ENCODE measurements around the gene TOMM6. TPM values are rescaled to one million over a fixed set of nuclear protein-coding genes. Genes with fewer than 3 reads are reported as not detected.
"Not testable (repeated sequence)": the region's sequence is repeated elsewhere in the genome, so short reads cannot be mapped to it uniquely, and the experiment has no call there.

TOMM6 gene
- total RNA-seq, 4 donors from 2014 or later, result 76.9 to 146 (median 118) TPM

DNA sequence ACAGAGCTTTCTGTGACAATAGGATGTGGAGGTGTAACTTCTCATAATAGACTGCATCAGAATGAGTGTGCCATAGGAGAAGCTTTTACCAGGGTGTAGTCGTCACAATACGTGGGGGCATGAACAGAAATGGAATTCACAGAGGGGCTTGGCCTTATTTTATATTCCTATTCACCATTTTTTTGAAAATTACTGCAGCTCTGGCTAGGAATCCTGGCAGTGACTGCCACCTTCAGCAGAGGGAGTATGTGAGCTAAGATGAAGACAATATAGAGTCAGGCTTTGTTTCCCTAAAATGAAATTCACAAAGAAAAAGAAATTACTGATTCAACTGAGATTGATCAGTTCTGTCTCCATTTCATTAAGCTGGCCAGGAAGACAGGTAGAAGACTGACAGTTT is 13.9 kb downstream of the TOMM6 start:
- DNase-seq (ENCODE audit: low spot score) (no peak), ATAC-seq (ENCODE audit: low FRiP score) (no peak)
- TF ChIP-seq, protein P1, sequence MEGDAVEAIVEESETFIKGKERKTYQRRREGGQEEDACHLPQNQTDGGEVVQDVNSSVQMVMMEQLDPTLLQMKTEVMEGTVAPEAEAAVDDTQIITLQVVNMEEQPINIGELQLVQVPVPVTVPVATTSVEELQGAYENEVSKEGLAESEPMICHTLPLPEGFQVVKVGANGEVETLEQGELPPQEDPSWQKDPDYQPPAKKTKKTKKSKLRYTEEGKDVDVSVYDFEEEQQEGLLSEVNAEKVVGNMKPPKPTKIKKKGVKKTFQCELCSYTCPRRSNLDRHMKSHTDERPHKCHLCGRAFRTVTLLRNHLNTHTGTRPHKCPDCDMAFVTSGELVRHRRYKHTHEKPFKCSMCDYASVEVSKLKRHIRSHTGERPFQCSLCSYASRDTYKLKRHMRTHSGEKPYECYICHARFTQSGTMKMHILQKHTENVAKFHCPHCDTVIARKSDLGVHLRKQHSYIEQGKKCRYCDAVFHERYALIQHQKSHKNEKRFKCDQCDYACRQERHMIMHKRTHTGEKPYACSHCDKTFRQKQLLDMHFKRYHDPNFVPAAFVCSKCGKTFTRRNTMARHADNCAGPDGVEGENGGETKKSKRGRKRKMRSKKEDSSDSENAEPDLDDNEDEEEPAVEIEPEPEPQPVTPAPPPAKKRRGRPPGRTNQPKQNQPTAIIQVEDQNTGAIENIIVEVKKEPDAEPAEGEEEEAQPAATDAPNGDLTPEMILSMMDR (IDR thresholded peaks at IDR 0.05), result no peak

DNA sequence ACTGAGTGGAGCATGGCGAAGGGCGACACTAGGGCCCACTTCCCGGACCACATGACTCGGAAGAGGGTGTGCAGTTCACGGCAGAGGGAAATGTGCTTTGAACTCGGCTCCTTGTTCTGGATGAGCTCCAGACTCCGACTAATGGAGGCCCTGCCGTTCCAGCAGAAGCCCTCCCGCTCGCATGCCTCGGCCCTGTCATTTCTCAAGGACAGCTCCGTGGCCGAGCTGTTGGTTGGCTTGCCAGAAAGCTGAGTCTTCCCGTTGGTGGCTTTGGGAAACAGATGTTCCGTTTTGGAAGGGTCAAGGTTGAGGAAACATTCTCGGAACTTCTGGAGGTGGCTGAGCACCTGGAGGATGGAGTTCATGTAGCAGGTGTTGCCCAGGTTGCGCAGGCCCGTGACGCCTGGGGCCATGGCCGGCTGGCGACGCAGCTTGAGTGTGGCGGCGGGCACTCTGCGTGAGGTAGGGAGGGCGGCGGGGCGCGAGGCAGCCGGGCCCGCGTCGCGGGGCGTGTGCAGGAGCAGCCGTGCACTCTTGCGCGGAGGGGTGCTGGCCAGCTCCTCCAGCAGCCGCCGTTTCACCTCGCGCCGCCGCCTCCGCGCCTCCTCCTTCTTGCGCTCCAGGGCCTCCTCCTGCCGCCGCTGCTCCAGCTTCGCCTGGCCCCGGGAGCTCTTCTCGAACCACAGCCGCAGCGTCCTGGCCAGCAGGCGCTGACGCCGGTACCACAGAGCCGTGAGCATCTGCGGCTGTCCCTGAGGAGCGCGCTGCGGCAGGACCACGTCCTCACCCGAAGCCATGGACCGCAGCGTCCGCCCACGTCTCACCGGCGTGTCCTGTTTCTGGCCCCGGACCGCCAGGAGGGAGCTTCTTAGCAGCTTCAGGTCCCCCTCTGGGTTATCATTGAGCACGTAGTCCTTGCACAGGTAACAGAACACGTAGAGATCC is 18.6 kb downstream of the TOMM6 start:
- ATAC-seq (ENCODE audit: low FRiP score) (peak; percentile 14), DNase-seq (ENCODE audit: low spot score) (no peak)
- TF ChIP-seq, protein P1 (IDR thresholded peaks at IDR 0.05), result no peak

DNA sequence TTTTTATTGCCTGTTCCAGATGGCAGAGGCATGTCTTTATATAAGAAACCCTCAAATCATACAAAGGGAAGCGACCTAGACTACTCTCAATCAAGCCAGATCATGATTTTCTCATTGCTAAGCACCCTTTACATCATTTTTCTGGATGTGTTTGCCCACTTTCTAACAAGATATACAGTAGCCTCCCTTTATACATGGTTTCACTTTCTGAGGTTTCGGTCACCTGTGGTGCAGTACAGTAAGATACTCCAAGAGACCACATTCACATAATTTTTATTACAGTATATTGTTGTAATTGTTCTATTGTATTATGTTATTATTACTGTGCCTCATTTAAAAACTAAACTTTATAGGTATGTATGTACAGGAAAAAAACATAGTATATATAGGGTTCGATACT is 23.6 kb downstream of the TOMM6 start:
- TF ChIP-seq, protein P1 (IDR thresholded peaks at IDR 0.05), result no peak
- ATAC-seq (ENCODE audit: low FRiP score) (no peak), DNase-seq (ENCODE audit: low spot score) (no peak)

DNA sequence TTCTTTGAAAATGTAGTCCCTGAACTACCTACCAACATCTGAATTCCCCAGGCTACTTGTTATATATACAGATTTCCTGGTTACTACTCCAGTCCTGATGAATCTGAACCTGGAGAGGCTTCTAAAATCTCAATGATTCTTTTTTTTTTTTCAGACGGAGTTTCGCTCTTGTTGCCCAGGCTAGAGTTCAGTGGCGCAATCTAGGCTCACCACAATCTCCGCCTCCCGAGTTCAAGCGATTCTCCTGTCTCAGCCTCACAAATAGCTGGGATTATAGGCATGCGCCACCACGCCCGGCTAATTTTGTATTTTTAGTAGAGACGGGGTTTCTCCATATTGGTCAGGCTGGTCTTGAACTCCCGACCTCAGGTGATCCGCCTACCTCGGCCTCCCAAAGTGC is 24.5 kb downstream of the TOMM6 start:
- DNase-seq (ENCODE audit: low spot score); ATAC-seq (ENCODE audit: low FRiP score): not testable (repeated sequence)

DNA sequence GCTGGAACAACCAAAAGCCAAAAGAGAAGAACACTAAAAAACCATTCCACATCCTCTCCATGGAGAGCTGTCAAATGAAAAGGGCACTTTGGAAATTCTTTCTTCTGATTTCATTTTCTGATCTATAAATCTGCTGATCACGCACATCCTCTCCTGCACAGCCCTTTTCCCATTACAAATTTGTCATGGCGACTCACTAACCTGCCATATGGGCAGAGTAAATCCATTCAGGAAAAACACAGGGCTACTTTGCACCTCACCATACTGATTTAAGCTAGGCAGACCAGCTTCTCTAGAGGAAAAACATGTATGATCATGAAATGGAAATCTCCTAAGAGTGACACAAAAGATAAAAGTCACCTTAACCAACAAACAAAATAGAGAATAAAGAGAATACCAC is 26.0 kb downstream of the TOMM6 start:
- TF ChIP-seq, protein P1 (IDR thresholded peaks at IDR 0.05), result no peak
- no peak for ATAC-seq (ENCODE audit: low FRiP score)
- no peak for DNase-seq (ENCODE audit: low spot score)

DNA sequence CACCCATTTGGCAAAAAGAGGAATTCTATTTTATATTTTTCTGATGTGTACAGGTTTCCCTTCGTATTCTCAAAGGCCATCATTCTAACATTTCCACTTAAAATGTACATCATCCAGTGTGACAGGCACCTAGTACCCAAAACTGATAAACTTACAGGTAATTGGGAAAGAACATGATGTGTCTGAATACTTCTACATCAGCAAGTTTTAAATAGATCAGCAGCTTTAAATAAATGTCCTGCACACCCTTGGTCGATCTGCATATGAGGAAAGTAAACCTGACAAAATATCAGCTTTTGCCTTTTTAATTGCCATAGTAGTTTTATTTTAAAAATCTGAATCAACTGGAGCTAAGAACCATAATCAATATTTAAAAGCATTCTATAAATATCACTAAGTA is 26.5 kb downstream of the TOMM6 start:
- DNase-seq (ENCODE audit: low spot score), result no peak
- no peak for ATAC-seq (ENCODE audit: low FRiP score)
- TF ChIP-seq, protein P1 (IDR thresholded peaks at IDR 0.05), result no peak

DNA sequence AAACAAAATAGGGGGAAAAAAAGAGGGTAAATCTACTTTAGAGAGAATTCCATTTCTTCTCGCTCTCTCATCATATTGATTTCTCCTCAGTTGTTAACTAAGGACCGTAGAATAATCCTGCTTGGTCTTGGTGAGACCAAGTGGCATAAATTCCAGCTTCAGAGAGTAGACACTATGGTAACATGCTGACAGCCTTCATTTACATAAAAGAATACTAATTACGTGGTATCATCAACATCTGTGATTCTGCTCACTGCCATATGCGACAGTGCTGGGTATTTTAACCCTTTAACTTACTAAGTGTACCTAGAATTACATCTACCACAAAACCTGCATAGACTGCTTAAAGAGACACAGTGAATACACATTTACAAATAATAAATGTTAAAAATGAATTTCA is 27.1 kb downstream of the TOMM6 start:
- TF ChIP-seq, protein P1 (IDR thresholded peaks at IDR 0.05), result no peak
- DNase-seq (ENCODE audit: low spot score), result no peak
- no peak for ATAC-seq (ENCODE audit: low FRiP score)

Measured in omental fat pad (tissue), 4 donors.